Measurements from ENCODE around the gene CEP290. TPM values are rescaled to one million over a fixed set of nuclear protein-coding genes. Genes with fewer than 3 reads are reported as not detected.

CEP290 gene, protein sequence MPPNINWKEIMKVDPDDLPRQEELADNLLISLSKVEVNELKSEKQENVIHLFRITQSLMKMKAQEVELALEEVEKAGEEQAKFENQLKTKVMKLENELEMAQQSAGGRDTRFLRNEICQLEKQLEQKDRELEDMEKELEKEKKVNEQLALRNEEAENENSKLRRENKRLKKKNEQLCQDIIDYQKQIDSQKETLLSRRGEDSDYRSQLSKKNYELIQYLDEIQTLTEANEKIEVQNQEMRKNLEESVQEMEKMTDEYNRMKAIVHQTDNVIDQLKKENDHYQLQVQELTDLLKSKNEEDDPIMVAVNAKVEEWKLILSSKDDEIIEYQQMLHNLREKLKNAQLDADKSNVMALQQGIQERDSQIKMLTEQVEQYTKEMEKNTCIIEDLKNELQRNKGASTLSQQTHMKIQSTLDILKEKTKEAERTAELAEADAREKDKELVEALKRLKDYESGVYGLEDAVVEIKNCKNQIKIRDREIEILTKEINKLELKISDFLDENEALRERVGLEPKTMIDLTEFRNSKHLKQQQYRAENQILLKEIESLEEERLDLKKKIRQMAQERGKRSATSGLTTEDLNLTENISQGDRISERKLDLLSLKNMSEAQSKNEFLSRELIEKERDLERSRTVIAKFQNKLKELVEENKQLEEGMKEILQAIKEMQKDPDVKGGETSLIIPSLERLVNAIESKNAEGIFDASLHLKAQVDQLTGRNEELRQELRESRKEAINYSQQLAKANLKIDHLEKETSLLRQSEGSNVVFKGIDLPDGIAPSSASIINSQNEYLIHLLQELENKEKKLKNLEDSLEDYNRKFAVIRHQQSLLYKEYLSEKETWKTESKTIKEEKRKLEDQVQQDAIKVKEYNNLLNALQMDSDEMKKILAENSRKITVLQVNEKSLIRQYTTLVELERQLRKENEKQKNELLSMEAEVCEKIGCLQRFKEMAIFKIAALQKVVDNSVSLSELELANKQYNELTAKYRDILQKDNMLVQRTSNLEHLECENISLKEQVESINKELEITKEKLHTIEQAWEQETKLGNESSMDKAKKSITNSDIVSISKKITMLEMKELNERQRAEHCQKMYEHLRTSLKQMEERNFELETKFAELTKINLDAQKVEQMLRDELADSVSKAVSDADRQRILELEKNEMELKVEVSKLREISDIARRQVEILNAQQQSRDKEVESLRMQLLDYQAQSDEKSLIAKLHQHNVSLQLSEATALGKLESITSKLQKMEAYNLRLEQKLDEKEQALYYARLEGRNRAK (N-terminal part only)
- 6.4 and 9.6 TPM in 2 replicates for total RNA-seq

DNA sequence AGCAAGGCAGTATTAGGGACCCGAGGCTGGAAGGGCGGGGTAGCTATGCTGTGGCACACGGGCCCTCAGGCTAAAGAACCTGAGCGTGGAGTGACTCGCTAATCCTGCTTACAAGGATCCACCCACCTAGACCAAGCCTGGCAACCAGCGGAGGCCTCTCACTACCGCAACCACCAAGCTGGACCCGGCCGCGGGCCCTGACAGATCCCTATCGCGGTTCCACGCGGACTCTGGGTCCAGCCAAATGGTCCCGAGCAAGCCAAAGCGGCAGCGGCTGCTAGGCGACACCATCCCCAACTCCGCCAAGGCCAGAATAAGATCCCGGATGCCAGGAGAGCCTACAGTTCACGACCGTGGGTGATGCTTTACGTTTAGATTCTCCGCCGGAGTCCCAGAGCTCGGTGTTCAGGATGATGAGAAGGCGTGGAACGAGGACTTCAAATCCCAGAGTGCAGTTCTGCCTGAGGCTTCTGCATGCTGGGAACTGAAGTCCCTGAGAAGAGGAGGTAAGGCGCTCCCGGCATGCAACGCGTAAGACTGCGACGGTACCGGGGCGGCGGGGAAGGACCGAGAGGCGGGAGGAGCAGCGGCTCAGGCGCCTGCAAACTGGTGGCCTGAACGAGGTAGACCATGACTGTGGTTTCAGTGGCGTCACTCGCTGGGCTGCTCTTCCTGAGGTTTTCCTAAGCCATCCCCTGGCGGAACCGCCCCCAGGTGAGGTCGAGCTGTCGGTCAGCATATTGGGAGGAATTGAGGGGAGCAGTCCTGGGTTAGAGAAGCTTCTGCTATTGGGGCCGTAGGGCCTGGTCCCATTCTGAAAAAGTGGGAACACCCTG lies at the start of gene CEP290, which contains the start of gene TMTC3:
Gene CEP290 (minus strand): TSS at position 315 of the 836 bp plus-strand sequence. CDS start 781 bp downstream, outside the sequence.
Gene TMTC3 (plus strand): TSS at position 534 of the 836 bp plus-strand sequence. CDS start 6,009 bp downstream, outside the sequence.

DNA sequence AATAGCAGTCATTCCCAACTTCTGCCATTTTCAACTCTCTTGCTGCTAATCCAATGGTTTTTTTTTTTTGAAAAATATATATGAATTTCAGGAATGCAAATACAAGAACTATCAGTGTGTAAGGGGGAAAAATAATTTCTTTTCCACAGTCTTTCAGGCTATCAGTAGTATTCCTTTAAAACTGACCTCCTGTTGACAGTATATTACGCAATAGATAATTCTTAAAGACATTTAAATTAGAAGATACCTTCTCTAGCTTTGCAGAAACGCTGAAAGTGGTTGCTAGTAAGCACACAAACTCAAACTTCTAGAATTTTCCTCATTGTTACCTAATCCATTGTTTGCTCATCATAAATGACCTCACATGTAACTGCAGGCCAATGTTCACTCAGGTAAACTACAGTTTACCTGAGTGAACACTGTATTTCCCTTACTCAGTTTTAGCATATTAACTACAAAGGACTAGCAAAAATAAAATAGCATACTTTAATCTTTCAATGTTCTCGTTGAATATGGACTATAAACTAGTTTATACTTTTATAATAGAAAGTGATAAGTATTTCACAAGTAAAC lies 112.7 kb downstream of the CEP290 start, which contains the start of gene C12orf50:
Gene C12orf50 (minus strand): TSS at position 309 of the 573 bp plus-strand sequence. CDS start 2,439 bp downstream, outside the sequence.

Other genes with a start within 250 kb of the CEP290 start
- gene C12orf50, start 112.7 kb downstream of the CEP290 start, total RNA-seq = not detected in 2 replicates
- gene TMTC3, start 219 bp upstream of the CEP290 start, total RNA-seq = 34.5 and 52.6 TPM in 2 replicates